GM21390 (cell line): ENCODE data around the gene LCN15.
A peak's percentile ranks its signal among the peaks of the same experiment; 100 is the strongest.

ENCODE experiments used
- ATAC-seq: cut with Tn5 transposase; IDR thresholded peaks from one replicate; pipeline ENCODE4 v1.9.1; 2021; ENCODE audit not compliant: unreplicated experiment

Gene LCN15

GRCh38 chr9:136741883-136742571 is 22.3 kb downstream of the LCN15 start:
- no peak for ATAC-seq

GRCh38 chr9:136740971-136741882 is 23.1 kb downstream of the LCN15 start:
- ATAC-seq: no peak

GRCh38 chr9:136740491-136740890 is 23.8 kb downstream of the LCN15 start:
- ATAC-seq: no peak

DNA sequence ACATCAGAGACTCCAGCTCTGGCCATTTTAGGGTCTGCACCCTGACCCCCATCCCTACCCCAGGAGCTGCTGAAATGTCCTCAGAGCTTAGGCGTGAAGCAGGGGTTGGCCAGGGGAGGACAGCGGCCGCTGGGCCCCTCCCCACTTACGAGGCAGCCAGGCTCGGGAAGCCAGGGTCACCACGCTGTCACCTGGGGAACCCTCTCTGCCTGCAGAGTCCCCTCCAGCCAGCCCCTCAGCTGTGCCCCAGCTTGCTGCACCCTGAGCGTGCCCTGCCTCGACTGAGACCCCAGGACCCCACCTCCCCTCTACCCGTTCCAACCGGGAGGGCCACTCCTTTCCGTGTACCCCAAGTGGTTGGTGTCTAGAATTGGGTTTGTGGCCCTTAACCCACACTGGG is 24.2 kb downstream of the LCN15 start:
- no peak for ATAC-seq

DNA sequence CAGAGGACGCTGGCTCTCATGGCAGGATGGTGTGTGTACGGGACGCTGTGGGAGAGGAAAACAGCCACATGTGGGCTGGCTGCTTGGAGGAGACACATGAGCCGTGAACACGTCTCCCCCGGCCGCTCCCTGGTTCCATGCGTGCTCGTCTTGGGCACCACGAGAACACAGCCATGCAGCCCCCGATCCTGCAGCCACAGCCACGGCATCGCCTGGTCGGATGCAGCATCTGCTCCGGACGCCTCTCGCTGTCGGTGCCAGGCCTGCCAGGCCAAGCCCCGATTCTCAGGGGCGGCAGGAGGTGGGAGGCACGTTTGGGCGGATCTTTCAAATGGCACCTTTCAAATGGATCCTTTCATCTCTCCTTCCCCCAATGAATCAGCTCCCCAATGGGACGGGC is 24.8 kb downstream of the LCN15 start:
- no peak for ATAC-seq

GRCh38 chr9:136738960-136739359 is 25.4 kb downstream of the LCN15 start:
- no peak for ATAC-seq

DNA sequence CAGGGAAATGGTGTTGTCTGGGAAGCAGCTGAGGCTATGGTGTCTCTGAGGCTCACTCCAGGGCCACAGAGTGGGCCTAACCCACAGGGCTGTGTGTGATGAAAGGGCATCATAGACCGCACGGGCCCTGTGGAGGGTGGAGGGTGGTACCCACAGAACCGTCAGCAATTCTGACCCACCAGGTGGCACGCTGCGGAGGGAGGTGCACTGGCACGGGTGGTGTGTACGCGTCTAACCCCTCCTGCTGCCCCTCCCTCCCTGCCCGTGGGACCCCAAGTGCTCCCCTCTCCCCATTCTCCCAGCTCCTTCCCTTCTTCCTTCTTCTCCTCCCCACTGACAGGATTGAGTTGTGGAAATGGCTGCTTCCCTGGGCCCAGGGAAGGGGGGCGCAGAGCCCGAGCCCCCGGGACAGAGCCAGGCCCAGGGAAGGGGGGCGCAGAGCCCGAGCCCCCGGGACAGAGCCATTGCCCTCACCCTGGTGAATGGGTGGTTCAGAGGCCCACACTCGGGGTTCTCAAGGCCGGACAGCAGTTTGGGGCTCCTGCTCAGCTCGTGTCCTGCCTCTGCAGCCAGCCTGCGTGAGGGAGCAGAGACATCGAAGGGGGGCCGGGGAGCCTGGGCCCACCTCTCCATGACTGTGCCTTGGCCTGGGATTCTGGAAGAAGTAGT is 28.4 kb downstream of the LCN15 start:
- no peak for ATAC-seq

- no peak for ATAC-seq
Measured at GRCh38 chr9:136734837-136735496, 29.4 kb downstream of the LCN15 start.

DNA sequence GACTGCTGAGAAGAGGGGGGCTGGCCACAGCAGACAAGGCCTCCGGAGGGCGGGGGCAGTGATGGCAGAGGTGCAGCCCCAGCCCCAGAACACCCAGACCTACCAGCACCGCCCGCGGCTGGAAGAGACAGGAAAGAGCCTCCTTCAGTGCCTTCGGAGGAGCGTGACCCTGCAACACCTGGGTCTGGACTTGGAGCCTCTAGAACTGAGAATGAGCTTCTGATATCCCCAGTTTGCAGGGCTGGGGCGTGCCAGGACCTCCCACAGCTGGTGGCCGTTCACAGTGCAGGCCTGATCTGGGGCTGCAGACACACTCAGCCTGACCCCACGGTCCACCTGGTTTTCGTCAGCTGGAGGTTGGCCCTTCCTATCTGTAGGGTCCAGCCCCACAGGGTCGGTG is 30.7 kb downstream of the LCN15 start:
- no peak for ATAC-seq

GRCh38 chr9:136732444-136733178 is 31.7 kb downstream of the LCN15 start:
- ATAC-seq: no peak

DNA sequence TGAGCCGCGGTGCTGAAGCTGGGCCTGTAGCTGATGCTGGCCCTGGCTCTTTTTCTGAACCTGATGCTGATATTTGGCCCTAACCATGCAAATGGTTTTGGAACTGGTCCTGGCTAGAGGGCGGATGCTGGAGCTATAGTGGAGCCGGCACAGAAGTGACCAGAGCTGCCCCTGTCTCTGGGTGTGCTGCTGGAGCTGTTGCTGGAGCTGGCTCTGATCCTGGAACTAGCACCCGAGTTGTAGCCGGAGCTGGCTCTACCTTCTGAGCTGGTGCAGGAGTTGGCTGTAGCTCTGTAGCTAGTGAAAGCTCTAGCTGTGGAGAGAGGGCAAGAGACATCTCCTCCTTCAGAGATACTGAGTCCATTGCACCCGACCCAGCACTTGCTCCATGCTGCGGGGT is 34.4 kb downstream of the LCN15 start:
- ATAC-seq: no peak

DNA sequence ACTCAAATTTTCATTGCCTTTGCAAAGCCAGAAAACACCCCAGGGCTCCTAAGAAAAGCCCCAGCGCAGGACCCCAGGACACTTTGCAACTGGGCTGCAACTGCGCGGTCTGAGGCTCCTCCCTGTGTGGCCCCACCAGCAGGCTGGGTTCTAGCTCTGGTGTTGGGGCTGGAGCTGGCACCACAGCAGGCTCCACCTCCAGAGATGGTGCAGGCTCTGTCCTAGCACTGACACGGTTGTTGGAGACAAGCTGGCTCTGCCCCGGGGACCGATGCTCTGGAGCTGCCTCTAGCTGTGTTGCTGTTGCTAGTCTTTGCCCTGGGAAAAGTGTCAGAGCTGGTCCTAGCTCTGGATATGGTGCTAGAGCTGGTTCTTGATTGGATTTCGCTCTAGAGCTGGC is 35.2 kb downstream of the LCN15 start:
- no peak for ATAC-seq

- ATAC-seq: peak; percentile 17
Measured at GRCh38 chr9:136728548-136729123, 35.7 kb downstream of the LCN15 start.

DNA sequence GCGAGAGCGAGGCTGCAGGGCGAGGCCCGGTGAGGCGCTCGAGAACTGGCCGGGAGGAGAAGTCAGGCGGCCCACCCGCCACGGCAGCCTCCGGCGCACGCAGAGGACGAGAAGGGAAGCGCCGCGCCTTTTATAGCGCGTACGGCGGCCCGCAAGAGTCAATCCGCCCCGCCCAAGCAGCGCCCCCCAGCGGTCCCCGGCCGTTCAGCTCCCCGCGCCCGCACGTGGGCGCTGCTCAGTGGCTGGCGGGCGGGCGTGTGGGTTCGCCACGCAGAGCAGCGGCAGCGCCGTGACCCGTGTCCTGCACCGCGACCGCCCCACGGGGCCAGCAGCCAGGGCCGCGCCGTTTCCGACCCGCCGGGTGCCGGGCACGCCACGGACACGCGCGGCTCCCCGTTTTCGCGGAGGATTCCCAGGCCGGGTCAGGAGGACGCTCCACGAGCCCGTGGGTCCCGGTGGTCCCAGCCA is 36.2 kb downstream of the LCN15 start:
- peak; percentile 69 for ATAC-seq

GRCh38 chr9:136726631-136727191 is 37.6 kb downstream of the LCN15 start:
- no peak for ATAC-seq

- ATAC-seq: no peak
Measured at GRCh38 chr9:136726118-136726517, 38.2 kb downstream of the LCN15 start.

DNA sequence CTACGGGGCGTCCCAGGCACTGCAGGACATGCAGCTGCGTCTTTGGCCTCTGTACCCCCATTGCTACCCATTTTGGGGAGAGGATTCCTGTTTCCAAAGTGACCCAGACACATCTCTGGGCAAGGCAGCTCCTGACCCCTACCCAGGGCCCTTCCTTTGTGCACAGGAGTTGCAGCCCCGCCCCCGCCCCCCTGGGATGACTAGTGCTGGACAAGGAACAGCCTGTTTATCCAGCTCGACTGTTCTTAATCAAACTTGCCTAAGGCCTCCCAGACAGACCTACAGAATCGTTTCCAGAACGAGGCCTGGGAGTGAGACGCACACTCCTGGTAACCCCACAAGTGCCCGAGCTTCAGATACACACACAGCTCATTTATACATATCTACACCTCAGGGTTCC is 38.7 kb downstream of the LCN15 start:
- no peak for ATAC-seq

DNA sequence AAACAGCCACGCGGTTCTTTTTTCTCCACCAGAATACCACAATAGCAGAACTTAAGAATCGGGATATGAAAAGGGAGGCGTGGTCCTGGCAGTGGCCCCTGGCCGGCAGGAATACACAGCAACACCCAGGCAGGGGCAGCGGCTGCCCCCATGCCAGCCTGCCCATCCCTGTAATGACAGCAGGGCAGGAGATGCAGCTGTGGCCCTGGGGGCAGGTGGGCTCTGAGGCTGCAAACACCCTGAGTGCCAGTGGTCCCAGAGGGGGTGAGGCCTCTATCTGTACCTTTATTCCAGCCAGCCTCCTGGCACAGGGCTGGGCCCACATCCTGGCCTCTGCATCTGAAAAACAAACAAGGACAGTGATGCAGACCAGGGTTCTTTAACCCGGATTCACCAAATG is 39.5 kb downstream of the LCN15 start:
- ATAC-seq: no peak

DNA sequence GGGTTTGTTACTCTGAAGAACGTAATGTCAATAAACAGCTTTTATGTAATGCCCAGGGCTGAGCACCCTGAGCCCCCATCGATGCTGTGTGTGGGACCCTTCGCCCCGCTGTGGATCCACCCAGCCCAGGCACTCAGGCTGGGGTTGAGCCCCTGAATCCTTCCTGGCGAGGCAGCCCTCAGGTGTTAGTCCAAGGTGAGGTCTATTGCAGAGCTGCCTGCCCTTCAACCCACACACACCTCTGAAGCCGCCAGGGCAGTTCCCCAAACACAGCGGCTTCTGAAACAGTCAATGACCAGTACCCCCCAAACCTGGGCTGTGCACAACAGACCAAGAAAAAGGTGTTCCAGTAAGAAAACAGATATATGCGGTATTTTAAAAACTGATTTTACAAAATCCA is 40.3 kb downstream of the LCN15 start:
- no peak for ATAC-seq
